Adipocyte (in vitro differentiated cells): Measurements from ENCODE around the gene HDLBP.
"Not testable (repeated sequence)": the region's sequence is repeated elsewhere in the genome, so short reads cannot be mapped to it uniquely, and the experiment has no call there.

Experiments
- DNase-seq: peaks from one replicate; pipeline ENCODE4 v3.0.0-alpha.2; 2015; ENCODE audit warnings: low read depth
- H3K27me3 ChIP-seq: replicated peaks from 2 replicates; pipeline ENCODE4 v1.7.0; 2013; ENCODE audit warnings: mild to moderate bottlenecking, low read length, moderate library complexity; ENCODE audit not compliant: control insufficient read depth, insufficient read depth
- H3K36me3 ChIP-seq: 2 replicates; pipeline ENCODE4 v1.7.0; 2013; ENCODE audit warnings: low read length, mild to moderate bottlenecking, moderate library complexity; ENCODE audit not compliant: control insufficient read depth, insufficient read depth, severe bottlenecking
- H3K4me1 ChIP-seq: 2 replicates; pipeline ENCODE4 v1.7.0; 2013; ENCODE audit warnings: mild to moderate bottlenecking, low read length, moderate library complexity; ENCODE audit not compliant: control insufficient read depth, insufficient read depth
- H3K4me3 ChIP-seq: 2 replicates; pipeline ENCODE4 v1.7.0; 2013; ENCODE audit warnings: mild to moderate bottlenecking, low read length, moderate library complexity
- H3K9ac ChIP-seq: 2 replicates; pipeline ENCODE4 v1.7.0; 2013; ENCODE audit warnings: mild to moderate bottlenecking, low read length, moderate library complexity
- H3K9me3 ChIP-seq: 2 replicates; pipeline ENCODE4 v1.7.0; 2013; ENCODE audit warnings: mild to moderate bottlenecking, low read length, moderate library complexity; ENCODE audit not compliant: control insufficient read depth

The HDLBP gene

DNA sequence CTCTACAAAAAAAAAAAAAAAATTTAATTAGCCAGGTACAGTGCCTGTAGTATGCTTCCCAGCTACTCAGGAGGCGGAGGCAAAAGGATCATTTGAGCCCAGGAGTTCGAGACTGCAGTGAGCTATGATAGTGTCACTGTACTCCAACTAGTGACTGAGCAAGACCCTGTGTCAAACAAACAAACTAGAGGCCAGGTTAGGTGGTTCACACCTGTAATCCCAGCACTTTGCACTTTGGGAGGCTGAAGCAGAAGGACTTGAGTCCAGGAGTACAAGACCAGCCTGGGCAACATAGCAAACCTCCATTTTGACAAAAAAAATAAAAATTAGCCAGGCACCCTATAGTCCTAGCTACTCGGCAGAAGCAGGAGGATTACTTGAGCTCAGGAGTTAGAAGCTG is 13.4 kb downstream of the HDLBP start:
- DNase-seq = no peak
- H3K9ac ChIP-seq = no peak overlapping the region
- no peak overlapping the region for H3K4me3 ChIP-seq
- peaks cover 5% of the 10 kb centered on the region for H3K36me3 ChIP-seq
- no peaks in the 10 kb centered on the region for H3K27me3 ChIP-seq
- H3K4me1 ChIP-seq = peaks cover 10% of the 10 kb centered on the region
- H3K9me3 ChIP-seq = no peaks in the 10 kb centered on the region

DNA sequence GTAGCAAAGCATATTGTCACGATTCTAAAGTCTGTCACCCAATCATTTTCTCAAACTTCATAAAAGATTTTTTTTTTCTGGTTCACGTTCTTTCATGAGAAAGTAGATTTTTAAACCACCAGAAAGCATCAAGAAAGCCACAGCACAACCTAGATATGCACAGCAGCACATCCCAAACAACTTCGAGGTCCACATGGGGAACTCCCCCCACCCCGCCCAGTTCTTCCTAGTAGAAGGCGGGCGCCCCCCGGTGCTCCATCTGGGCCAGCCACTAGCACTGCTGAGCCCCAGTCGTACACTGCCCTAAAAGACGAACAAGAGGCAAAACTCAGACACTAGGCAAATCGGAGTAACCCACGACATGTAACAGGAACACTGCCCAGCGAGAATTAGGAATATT is 15.5 kb downstream of the HDLBP start:
- H3K9me3 ChIP-seq = no peaks in the 10 kb centered on the region
- H3K27me3 ChIP-seq = no peaks in the 10 kb centered on the region
- H3K4me1 ChIP-seq = peaks cover 22% of the 10 kb centered on the region
- H3K4me3 ChIP-seq = no peak overlapping the region
- H3K9ac ChIP-seq = no peak overlapping the region
- H3K36me3 ChIP-seq = peaks cover 9% of the 10 kb centered on the region
- no peak for DNase-seq

DNA sequence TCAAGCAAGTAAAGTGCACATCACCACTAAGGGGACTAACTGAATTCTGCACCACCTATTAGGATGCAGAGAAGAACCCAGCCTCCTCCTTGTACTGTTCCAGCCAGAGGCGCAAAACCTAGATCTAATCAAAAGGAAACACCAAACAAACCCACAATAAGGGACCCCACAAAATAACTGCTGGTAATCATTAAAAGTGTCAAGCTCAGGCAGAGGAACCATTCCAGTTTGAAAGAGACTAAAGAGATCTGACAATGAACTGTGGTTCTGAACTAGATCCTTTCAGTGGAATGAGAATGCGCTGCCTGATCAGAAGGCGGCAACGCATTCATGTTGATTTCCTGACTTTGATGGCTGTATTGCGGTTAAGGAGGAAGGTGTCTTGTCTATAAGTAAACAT is 16.8 kb downstream of the HDLBP start:
- no peak overlapping the region for H3K9ac ChIP-seq
- H3K36me3 ChIP-seq = peaks cover 9% of the 10 kb centered on the region
- no peak overlapping the region for H3K4me3 ChIP-seq
- DNase-seq = no peak
- H3K27me3 ChIP-seq = no peaks in the 10 kb centered on the region
- H3K9me3 ChIP-seq = no peaks in the 10 kb centered on the region
- H3K4me1 ChIP-seq = peaks cover 22% of the 10 kb centered on the region

- DNase-seq = no peak
- H3K4me3 ChIP-seq = no peak overlapping the region
- no peaks in the 10 kb centered on the region for H3K9me3 ChIP-seq
- H3K4me1 ChIP-seq = peaks cover 12% of the 10 kb centered on the region
- H3K36me3 ChIP-seq = peaks cover 9% of the 10 kb centered on the region
- H3K9ac ChIP-seq = no peak overlapping the region
- no peaks in the 10 kb centered on the region for H3K27me3 ChIP-seq
These were observed 18.7 kb downstream of the HDLBP start for GRCh38 chr2:241296767-241297166.

DNA sequence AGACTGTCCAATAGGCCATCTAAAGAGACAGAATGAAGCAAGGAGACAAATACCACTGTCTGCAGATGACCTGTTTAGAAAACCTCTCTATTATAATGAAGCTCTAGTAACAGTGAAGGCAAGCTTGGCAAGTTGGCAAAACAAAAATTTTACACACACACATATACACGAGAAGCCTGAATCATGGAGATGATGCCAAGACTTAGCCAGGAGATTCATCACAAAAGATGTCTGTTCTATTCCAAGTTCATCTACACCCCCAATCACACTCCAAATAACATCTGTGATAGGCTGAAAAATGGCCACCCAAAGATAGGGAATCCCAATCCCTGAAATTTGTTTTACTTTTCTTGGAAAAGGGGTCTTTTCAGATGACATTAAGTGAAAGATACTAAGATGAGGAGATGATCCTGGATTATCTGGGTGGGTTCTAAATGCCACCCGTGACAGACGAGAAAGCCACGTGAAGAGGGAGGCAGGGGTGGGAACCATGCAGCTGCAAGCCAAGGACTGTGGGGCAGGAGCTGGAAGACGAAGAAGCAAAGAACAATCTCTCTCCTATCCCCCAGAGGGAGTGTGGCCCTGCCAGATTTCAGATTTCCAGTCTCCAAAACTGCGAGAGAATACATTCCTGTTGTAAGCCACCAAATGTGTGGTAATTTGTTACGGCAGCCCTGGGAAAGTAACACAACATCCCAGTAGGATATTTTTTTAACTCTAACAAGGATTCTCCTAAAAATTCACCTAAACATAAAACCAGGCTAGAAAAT is 20.0 kb downstream of the HDLBP start:
- Histone ChIP-seq H3K27me3 (no peaks in the 10 kb centered on the region), H3K36me3 (peaks cover 9% of the 10 kb centered on the region), H3K4me3 (peak overlapping the region; percentile 62), H3K4me1 (peaks cover 12% of the 10 kb centered on the region), H3K9ac (no peak overlapping the region), H3K9me3 (no peaks in the 10 kb centered on the region)
- DNase-seq = no peak

- H3K4me1 ChIP-seq = peaks cover 12% of the 10 kb centered on the region
- H3K4me3 ChIP-seq, H3K9me3 ChIP-seq, H3K27me3 ChIP-seq, H3K36me3 ChIP-seq, H3K9ac ChIP-seq, DNase-seq: not testable (repeated sequence)
These were observed 22.1 kb downstream of the HDLBP start for GRCh38 chr2:241293378-241293797.

- no peaks in the 10 kb centered on the region for H3K9me3 ChIP-seq
- DNase-seq = no peak
- no peak overlapping the region for H3K9ac ChIP-seq
- H3K27me3 ChIP-seq = no peaks in the 10 kb centered on the region
- peaks cover 3% of the 10 kb centered on the region for H3K36me3 ChIP-seq
- H3K4me3 ChIP-seq = no peak overlapping the region
- H3K4me1 ChIP-seq = peaks cover 12% of the 10 kb centered on the region
These were observed 23.5 kb downstream of the HDLBP start for GRCh38 chr2:241291977-241292376.

GRCh38 chr2:241291153-241291552 is 24.3 kb downstream of the HDLBP start:
- no peak overlapping the region for H3K9ac ChIP-seq
- H3K9me3 ChIP-seq = no peaks in the 10 kb centered on the region

DNA sequence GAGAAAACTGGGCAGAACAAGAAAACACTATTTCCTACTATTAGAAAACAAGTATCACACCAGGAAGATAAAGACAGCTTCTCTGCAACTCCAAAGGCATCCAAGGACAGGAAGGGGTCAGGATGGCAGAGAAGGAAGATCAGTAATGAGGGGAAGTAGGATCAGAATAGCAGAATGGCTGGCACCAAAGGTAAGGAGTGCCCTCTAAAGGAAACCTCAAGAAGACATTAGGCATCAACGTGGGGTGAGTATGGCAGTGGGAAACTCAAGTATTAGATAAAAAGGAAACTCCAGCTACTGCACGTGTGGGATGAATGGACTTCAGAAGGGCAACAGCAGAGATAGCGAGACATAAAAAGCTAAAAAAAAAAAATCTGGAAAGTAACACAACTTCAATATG is 25.9 kb downstream of the HDLBP start:
- no peaks in the 10 kb centered on the region for H3K27me3 ChIP-seq
- no peak overlapping the region for H3K9ac ChIP-seq
- no peaks in the 10 kb centered on the region for H3K4me1 ChIP-seq
- no peak for DNase-seq
- H3K4me3 ChIP-seq = no peak overlapping the region
- no peaks in the 10 kb centered on the region for H3K36me3 ChIP-seq
- H3K9me3 ChIP-seq = no peaks in the 10 kb centered on the region

More at GRCh38 chr2:241291153-241291552, 24.3 kb downstream of the HDLBP start:
- no peaks in the 10 kb centered on the region for H3K36me3 ChIP-seq
- peaks cover 10% of the 10 kb centered on the region for H3K4me1 ChIP-seq
- no peak overlapping the region for H3K4me3 ChIP-seq
- no peak for DNase-seq
- H3K27me3 ChIP-seq = no peaks in the 10 kb centered on the region

DNA sequence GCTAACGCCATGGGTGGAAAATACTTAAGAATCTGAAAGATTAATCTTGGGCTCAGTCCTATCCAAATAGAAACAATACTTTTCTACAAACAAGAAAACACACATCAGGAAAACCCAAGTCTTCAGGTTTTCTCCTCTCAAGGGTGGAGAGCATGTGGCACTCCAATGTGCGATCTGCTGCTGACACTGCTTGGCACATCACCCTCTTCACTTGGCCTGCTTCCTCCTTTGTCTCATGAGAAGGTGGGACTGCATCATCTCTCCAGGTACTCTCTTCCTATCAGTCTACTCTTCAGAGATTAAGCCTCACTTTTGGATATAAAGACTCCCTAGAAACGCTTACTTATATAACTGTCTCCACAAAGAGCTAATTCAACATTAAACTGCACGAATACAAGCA is 26.4 kb downstream of the HDLBP start:
- H3K4me1 ChIP-seq = no peaks in the 10 kb centered on the region
- no peak overlapping the region for H3K9ac ChIP-seq
- H3K4me3 ChIP-seq = no peak overlapping the region
- DNase-seq = no peak
- H3K36me3 ChIP-seq = no peaks in the 10 kb centered on the region
- H3K9me3 ChIP-seq = no peaks in the 10 kb centered on the region
- H3K27me3 ChIP-seq = no peaks in the 10 kb centered on the region

- no peak for DNase-seq
- no peaks in the 10 kb centered on the region for H3K9me3 ChIP-seq
- H3K36me3 ChIP-seq = no peaks in the 10 kb centered on the region
These were observed 27.1 kb downstream of the HDLBP start for GRCh38 chr2:241288324-241288888.

More at GRCh38 chr2:241288324-241288888, 27.1 kb downstream of the HDLBP start:
- H3K9ac ChIP-seq = no peak overlapping the region
- no peak overlapping the region for H3K4me3 ChIP-seq
- no peaks in the 10 kb centered on the region for H3K4me1 ChIP-seq
- no peaks in the 10 kb centered on the region for H3K27me3 ChIP-seq
